ENCODE measurements around the gene TRPM5. TPM values are rescaled to one million over a fixed set of nuclear protein-coding genes. Genes with fewer than 3 reads are reported as not detected.

Gene TRPM5, protein sequence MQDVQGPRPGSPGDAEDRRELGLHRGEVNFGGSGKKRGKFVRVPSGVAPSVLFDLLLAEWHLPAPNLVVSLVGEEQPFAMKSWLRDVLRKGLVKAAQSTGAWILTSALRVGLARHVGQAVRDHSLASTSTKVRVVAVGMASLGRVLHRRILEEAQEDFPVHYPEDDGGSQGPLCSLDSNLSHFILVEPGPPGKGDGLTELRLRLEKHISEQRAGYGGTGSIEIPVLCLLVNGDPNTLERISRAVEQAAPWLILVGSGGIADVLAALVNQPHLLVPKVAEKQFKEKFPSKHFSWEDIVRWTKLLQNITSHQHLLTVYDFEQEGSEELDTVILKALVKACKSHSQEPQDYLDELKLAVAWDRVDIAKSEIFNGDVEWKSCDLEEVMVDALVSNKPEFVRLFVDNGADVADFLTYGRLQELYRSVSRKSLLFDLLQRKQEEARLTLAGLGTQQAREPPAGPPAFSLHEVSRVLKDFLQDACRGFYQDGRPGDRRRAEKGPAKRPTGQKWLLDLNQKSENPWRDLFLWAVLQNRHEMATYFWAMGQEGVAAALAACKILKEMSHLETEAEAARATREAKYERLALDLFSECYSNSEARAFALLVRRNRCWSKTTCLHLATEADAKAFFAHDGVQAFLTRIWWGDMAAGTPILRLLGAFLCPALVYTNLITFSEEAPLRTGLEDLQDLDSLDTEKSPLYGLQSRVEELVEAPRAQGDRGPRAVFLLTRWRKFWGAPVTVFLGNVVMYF (N-terminal part only)
- total RNA-seq (2021), result 0.07 to 0.09 TPM in 2 of 3 replicates, not detected in the other
- percentile 5 among the genes with signal in this experiment for Bru-seq, nascent RNA
- long read RNA-seq, experiment 1, result 0 reads
- long read RNA-seq, experiment 2, partial matches to known transcripts, result 1 of 1 reads
- long read RNA-seq, experiment 2, other reads (novel, unspliced or antisense), result 0 of 1 reads
- long read RNA-seq, experiment 3, result 0 reads

DNA sequence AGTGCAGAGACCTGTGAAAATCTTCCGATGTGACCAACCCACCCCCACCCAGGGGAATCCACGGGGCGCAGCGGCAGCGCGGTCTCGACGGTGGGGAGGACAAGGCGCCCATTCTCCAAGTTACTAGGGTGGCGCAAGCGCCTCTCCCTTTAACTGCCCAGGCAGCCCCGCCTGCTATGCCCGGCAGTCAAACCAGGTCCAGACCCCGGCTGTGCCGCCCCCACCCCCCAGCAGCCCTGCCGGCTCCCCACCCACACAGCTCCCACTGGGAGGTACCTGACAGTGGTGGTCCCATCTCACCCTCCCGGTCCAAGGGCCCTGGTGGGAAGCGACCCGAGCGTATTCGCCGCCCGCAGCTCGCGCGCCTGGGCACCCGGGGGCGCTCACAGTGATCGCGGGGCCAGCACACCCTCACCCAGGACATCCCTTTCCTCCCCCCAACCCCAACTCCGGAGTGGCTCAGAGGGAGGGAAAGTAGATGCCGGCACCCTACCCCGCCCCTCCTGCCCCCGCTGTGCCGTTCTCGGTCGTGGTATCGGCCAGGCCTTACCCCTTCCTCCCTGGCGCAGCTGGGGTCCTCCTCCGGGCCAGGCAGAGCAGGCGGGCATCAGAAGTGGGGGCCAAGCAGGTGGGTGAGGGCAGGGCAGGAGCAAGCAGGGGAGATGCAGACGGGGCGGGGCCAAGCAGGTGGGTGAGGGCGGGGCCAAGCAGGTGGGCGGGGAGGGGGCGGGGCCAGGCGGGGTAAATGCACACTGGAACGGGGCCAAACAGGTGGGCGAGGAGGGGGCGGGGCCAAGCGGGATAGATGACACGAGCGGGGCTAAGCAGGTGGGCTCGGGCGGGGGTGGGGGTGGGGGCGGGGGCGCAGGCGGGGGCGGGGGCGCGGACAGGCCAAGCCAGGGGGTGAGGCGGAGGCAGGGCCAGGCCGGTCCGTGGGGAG lies at the start of gene TRPM5:
Gene TRPM5, minus strand, starts transcription at position 634 of the 940 bp plus-strand sequence. CDS start 21,478 bp downstream, outside the sequence.
- Mint-ChIP-seq H3K27me3 (ENCODE audit: low read depth) (peaks cover 86% of the 10 kb centered on the region), H3K9me3 (peaks cover 5% of the 10 kb centered on the region), H3K27ac (no peak within 1 kb of the TSS), H3K4me1 (peaks cover 3% of the 10 kb centered on the region), H3K36me3 (no peaks in the 10 kb centered on the region), H3K4me3 (peak within 1 kb of the TSS; percentile 76)
- ChIA-PET POLR2A (no interaction called here), CTCF (interaction anchor here (0.8 to 2.0 kb wide), 5 partner anchors 23 to 448 kb away, joined by 3 to 9 read pairs (median 3); no protein-coding TSS in a partner anchor)
- TF ChIP-seq ZNF423 (CRISPR knock-in tag; IDR thresholded peaks at IDR 0.05), result 0 out of 2 replicates have a peak, but pooled peaks have one; percentile 20
- TF ChIP-seq, protein P1, sequence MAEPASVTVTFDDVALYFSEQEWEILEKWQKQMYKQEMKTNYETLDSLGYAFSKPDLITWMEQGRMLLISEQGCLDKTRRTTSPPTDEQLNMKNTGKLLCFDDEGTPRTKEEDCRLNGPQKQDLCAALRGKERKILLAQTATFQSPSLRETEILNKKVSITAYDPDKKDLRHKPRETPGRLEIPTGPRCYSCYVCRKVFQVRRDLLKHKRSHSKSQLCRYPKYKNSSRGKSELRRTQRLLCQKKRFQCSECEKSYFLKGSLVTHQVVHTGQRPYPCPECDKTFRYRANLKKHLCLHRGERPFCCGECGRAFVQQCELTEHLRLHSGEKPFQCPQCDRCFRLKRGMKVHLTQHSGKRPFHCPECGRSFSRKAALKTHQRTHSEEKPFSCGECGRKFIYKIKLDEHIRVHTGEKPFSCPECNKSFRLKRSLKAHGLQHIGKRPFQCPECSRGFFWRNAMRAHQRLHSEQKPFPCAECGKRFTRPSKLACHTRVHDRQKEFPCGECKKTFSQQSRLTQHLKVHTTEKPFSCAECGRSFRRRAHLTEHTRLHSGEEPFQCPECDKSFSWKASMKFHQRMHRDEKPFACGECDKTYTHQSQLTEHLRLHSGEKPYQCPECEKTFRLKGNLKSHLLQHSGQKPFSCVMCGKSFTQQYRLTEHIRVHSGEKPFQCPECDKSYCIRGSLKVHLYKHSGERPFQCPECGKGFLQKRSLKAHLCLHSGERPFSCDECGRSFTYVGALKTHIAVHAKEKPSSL (CRISPR knock-in tag; conservative IDR thresholded peaks at IDR 0.05), result no peak
- peak; percentile 82 for DNase-seq (ENCODE audit: low spot score)
- peak; percentile 57 for ATAC-seq

DNA sequence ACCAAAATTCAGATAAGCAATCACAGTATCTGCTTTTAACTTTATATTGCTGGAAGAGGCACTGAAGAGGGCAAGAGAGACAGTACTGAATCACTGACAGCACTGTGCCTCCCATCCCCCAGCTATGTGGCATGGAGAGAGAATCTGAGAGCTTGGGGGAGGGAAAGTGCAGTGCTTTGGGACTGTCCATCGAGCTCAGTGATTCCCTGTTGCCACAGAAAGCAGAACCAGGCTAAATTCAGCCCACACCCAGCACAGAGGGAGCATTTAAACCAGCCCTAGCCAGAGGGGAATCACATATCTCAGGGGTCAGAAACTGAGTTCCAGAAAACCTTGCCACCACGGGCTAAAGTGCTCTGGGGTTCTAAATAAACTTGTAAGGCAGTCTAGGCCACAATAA lies 44.8 kb upstream of the TRPM5 start:
- ATAC-seq, result no peak
- ChIA-PET CTCF (no interaction called here), POLR2A (no interaction called here)

More for the DNA sequence above, 44.8 kb upstream of the TRPM5 start:
- no peak for DNase-seq (ENCODE audit: low spot score)
- Mint-ChIP-seq H3K4me3 (no peak overlapping the region), H3K27me3 (ENCODE audit: low read depth) (peaks cover 100% of the 10 kb centered on the region), H3K27ac (no peak overlapping the region), H3K36me3 (peaks cover 12% of the 10 kb centered on the region), H3K9me3 (peaks cover 41% of the 10 kb centered on the region), H3K4me1 (no peaks in the 10 kb centered on the region)
- TF ChIP-seq TEAD1 (CRISPR knock-in tag; IDR thresholded peaks at IDR 0.05) (no peak), ELF4 (CRISPR knock-in tag; IDR thresholded peaks at IDR 0.05; ENCODE audit: low read depth) (no peak), FOXK1 (CRISPR knock-in tag; IDR thresholded peaks at IDR 0.05) (no peak), ZNF232 (CRISPR knock-in tag; IDR thresholded peaks at IDR 0.05) (no peak), CBFB (CRISPR knock-in tag; IDR thresholded peaks at IDR 0.05; ENCODE audit: low read depth) (no peak), ZNF423 (CRISPR knock-in tag; IDR thresholded peaks at IDR 0.05) (no peak), CREB1 (CRISPR knock-in tag; IDR thresholded peaks at IDR 0.05) (no peak), GTF2I (CRISPR knock-in tag; conservative IDR thresholded peaks at IDR 0.05) (no peak), TEAD4 (CRISPR knock-in tag; IDR thresholded peaks at IDR 0.05) (no peak), GABPB1 (CRISPR knock-in tag; IDR thresholded peaks at IDR 0.05) (no peak)
- TF ChIP-seq, protein P2, sequence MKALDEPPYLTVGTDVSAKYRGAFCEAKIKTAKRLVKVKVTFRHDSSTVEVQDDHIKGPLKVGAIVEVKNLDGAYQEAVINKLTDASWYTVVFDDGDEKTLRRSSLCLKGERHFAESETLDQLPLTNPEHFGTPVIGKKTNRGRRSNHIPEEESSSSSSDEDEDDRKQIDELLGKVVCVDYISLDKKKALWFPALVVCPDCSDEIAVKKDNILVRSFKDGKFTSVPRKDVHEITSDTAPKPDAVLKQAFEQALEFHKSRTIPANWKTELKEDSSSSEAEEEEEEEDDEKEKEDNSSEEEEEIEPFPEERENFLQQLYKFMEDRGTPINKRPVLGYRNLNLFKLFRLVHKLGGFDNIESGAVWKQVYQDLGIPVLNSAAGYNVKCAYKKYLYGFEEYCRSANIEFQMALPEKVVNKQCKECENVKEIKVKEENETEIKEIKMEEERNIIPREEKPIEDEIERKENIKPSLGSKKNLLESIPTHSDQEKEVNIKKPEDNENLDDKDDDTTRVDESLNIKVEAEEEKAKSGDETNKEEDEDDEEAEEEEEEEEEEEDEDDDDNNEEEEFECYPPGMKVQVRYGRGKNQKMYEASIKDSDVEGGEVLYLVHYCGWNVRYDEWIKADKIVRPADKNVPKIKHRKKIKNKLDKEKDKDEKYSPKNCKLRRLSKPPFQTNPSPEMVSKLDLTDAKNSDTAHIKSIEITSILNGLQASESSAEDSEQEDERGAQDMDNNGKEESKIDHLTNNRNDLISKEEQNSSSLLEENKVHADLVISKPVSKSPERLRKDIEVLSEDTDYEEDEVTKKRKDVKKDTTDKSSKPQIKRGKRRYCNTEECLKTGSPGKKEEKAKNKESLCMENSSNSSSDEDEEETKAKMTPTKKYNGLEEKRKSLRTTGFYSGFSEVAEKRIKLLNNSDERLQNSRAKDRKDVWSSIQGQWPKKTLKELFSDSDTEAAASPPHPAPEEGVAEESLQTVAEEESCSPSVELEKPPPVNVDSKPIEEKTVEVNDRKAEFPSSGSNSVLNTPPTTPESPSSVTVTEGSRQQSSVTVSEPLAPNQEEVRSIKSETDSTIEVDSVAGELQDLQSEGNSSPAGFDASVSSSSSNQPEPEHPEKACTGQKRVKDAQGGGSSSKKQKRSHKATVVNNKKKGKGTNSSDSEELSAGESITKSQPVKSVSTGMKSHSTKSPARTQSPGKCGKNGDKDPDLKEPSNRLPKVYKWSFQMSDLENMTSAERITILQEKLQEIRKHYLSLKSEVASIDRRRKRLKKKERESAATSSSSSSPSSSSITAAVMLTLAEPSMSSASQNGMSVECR (CRISPR knock-in tag; IDR thresholded peaks at IDR 0.05; ENCODE audit: borderline replicate concordance), result no peak
- TF ChIP-seq, protein P3, sequence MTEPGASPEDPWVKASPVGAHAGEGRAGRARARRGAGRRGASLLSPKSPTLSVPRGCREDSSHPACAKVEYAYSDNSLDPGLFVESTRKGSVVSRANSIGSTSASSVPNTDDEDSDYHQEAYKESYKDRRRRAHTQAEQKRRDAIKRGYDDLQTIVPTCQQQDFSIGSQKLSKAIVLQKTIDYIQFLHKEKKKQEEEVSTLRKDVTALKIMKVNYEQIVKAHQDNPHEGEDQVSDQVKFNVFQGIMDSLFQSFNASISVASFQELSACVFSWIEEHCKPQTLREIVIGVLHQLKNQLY (CRISPR knock-in tag; IDR thresholded peaks at IDR 0.05), result no peak
- TF ChIP-seq, protein P4, sequence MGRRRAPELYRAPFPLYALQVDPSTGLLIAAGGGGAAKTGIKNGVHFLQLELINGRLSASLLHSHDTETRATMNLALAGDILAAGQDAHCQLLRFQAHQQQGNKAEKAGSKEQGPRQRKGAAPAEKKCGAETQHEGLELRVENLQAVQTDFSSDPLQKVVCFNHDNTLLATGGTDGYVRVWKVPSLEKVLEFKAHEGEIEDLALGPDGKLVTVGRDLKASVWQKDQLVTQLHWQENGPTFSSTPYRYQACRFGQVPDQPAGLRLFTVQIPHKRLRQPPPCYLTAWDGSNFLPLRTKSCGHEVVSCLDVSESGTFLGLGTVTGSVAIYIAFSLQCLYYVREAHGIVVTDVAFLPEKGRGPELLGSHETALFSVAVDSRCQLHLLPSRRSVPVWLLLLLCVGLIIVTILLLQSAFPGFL (CRISPR knock-in tag; IDR thresholded peaks at IDR 0.05; ENCODE audit: borderline replicate concordance), result no peak
- TF ChIP-seq, protein P5, sequence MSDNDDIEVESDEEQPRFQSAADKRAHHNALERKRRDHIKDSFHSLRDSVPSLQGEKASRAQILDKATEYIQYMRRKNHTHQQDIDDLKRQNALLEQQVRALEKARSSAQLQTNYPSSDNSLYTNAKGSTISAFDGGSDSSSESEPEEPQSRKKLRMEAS (CRISPR knock-in tag; IDR thresholded peaks at IDR 0.05), result no peak
- TF ChIP-seq, protein P6, sequence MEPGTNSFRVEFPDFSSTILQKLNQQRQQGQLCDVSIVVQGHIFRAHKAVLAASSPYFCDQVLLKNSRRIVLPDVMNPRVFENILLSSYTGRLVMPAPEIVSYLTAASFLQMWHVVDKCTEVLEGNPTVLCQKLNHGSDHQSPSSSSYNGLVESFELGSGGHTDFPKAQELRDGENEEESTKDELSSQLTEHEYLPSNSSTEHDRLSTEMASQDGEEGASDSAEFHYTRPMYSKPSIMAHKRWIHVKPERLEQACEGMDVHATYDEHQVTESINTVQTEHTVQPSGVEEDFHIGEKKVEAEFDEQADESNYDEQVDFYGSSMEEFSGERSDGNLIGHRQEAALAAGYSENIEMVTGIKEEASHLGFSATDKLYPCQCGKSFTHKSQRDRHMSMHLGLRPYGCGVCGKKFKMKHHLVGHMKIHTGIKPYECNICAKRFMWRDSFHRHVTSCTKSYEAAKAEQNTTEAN (CRISPR knock-in tag; IDR thresholded peaks at IDR 0.05), result no peak

All from WTC11 (cell line).